AG09309 (cell line): ENCODE results near the gene OR2T4.

Experiments
- DNase-seq: peaks from one replicate; pipeline ENCODE4 v3.0.0-alpha.2; 2010; ENCODE audit warnings: low read depth
- H3K4me3 ChIP-seq: 2 replicates; pipeline ENCODE4 v1.5.1; 2011; ENCODE audit warnings: mild to moderate bottlenecking, low read depth, low read length, moderate library complexity; ENCODE audit not compliant: control insufficient read depth
- TF ChIP-seq, protein P1 (sequence below): IDR thresholded peaks from 2 replicates; pipeline ENCODE4 v1.5.1; 2011; ENCODE audit warnings: mild to moderate bottlenecking, low read depth, low read length, inconsistent platforms; ENCODE audit not compliant: insufficient read depth, control insufficient read depth; ENCODE audit errors: missing control alignments

The OR2T4 gene

DNA sequence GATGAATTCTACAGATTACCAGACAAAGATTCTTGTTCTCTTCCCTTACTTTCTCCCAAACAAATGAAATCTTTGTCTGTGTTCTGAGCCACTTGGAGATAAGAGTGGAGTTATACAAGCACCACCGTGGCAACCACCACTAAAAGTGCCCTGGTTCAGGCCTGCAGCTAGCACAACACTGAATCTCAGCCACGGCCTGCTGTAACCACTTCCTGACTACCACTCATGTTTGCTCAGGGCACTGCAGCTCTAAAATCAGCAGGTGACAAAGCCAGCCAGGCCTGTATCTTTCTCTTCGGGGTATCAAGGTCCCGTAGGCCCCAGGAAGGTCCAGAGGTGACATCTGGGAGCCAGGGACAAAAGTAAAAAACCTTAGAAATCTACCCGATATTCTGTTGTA lies 10.9 kb downstream of the OR2T4 start:
- TF ChIP-seq, protein P1, sequence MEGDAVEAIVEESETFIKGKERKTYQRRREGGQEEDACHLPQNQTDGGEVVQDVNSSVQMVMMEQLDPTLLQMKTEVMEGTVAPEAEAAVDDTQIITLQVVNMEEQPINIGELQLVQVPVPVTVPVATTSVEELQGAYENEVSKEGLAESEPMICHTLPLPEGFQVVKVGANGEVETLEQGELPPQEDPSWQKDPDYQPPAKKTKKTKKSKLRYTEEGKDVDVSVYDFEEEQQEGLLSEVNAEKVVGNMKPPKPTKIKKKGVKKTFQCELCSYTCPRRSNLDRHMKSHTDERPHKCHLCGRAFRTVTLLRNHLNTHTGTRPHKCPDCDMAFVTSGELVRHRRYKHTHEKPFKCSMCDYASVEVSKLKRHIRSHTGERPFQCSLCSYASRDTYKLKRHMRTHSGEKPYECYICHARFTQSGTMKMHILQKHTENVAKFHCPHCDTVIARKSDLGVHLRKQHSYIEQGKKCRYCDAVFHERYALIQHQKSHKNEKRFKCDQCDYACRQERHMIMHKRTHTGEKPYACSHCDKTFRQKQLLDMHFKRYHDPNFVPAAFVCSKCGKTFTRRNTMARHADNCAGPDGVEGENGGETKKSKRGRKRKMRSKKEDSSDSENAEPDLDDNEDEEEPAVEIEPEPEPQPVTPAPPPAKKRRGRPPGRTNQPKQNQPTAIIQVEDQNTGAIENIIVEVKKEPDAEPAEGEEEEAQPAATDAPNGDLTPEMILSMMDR, result no peak
- no peak for DNase-seq
- H3K4me3 ChIP-seq, result no peak overlapping the region

DNA sequence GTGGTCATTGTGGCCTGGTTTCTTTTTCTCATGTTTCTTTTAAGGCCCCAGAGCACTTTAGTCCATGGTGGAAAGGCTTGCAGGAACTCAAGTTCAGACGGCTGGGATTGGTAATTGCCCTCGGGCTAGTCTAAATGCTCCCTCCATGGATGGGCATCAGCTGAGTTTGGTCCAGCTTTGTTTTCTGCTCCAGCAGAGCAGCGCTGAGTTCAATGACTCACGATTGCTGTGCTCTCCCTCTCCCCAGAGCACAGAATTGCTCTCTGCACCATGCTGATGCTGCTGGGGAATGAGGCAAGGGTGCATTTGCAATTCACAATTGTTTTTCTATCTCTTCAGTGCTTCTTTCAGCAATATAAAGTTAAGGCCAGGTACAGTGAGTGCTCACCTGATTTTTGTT lies 12.3 kb downstream of the OR2T4 start:
- no peak for DNase-seq
- no peak overlapping the region for H3K4me3 ChIP-seq
- TF ChIP-seq, protein P1, result no peak

DNA sequence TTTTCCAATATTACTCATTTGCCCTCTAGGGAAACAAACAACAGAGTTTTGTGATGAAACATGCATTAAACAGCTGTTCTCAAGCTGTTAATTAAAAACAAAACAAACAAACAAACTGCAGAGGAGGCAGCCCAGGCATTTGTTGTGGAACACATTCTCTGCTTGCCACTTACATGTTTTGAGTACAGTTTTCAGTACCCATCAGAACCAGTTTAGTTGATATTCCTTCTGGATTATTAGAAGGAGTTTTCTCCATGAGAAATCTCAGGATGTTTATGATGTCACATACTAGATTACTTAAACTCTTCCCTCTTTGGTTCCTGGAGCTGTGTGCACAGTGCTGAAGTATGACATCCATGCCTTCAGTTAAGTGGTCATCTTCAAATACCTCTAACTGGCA lies 14.0 kb downstream of the OR2T4 start, which contains the start of gene OR2T6:
OR2T6 (plus strand) TSS at position 301 of the 400 bp plus-strand sequence. CDS start 11,863 bp downstream, outside the sequence.
- TF ChIP-seq, protein P1, result no peak

GRCh38 chr1:248376916-248377315 lies 15.5 kb downstream of the OR2T4 start:
- no peak for DNase-seq

More for the DNA sequence above, 14.0 kb downstream of the OR2T4 start, which contains the start of gene OR2T6:
- no peak within 1 kb of the TSS for H3K4me3 ChIP-seq
- DNase-seq, result no peak

DNA sequence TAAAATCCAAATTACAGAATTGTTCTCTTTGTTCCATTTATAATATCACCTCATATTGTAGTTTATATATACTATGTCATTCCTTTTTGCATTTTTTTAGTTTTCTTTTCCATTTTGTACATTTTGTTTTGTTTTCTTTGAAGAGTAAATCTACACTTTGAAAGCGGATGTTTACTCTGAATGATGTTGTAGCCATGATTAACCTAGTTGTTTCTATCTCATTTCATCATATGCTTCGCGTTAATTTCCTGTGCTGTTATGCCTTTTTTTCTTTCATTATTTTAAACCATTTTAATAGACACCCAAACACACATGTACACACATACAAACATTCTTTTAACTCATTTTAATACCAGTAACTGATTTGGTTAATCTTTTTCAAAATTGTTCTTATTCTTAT lies 19.4 kb downstream of the OR2T4 start:
- TF ChIP-seq, protein P1, result no peak
- H3K4me3 ChIP-seq, result no peak overlapping the region
- DNase-seq, result no peak

More at GRCh38 chr1:248376916-248377315, 15.5 kb downstream of the OR2T4 start:
- TF ChIP-seq, protein P1, result no peak
- no peak overlapping the region for H3K4me3 ChIP-seq

DNA sequence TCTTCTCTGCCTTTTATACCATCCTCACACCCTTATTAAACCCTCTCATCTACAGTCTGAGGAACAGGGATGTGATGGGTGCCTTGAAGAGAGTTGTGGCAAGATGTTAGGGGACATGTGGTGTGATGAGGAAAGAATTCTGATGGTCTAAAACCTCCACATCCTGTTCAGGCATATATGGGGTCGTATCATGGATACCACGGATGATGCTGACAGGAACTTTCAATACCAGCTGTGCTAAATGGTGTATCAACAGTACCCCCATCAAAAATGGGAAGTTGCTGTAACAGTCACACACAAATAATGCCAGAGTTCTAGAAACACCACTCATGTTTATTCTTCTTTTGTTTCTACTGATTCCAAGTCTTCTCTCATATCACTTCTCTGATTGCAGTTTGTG lies 27.0 kb downstream of the OR2T4 start:
- TF ChIP-seq, protein P1, result no peak
- no peak for DNase-seq
- no peak overlapping the region for H3K4me3 ChIP-seq

GRCh38 chr1:248393050-248393449 lies 31.6 kb downstream of the OR2T4 start:
- TF ChIP-seq, protein P1, result no peak
- no peak for DNase-seq
- no peak overlapping the region for H3K4me3 ChIP-seq
